ENCODE measurements around the gene SIGLEC12. TPM values are rescaled to one million over a fixed set of nuclear protein-coding genes. Genes with fewer than 3 reads are reported as not detected.

The SIGLEC12 gene
- total and polyA plus RNA-seq, 9 of the 15 experiments (the other 6 are each of a cell fraction or from before 2014, with no cell fraction given): 0.08 to 1.3 (median 0.54) TPM

DNA sequence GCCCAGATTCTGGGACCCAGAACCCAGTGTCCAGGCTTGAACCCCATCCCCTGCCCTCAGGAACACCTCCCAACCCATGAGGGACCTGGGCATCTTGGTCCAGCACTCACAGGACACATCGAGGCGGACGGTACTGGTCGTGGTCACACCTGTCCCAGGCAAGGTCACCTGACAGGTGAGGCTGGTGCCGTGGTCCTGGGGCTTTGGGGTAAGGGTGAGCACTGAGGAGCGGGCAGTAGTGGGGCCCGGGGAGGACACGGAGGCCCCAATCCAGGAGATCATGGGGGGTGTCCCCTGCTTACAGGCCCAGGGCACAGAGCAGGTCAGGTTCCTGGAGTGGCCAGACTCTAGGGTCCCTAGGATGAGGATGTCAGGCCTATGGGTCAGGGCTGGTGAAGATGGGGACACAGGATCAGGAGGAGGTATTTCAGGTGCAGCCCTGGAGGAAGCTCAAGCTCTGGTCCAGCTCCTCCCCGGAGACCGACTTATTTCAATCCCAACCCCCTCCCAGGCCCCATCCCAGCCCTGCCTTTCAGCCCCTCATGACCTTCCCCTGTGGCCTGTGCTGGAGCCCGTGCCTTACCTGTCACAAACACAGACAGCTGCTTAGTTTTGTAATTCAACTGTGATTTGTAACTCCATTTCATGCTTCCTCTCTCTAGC lies 44.1 kb downstream of the SIGLEC12 start:
- peaks cover 13 to 33% of the 10 kb centered on the region in 2 experiments; a peak in 4 of 5 replicates for H3K4me1 ChIP-seq (replicated peaks in 1 of 2; ENCODE audit: control insufficient read depth in 2 of 2, insufficient read depth in 2 of 2, low read length in 2 of 2)
- H3K9ac ChIP-seq (ENCODE audit: insufficient read depth in 1 of 2, low read depth in 2 of 2, low read length in 2 of 2): no peak overlapping the region; a peak in 1 of 4 replicates
- no TSS peak for BruUV-seq (replicated peaks)
- 63% methylated on average over 9 of the region's 11 CpGs for WGBS (ENCODE audit: insufficient coverage, low coverage, missing lambda C conversion rate)
- no peak for TF ChIP-seq ZSCAN32 (CRISPR knock-in tag; IDR thresholded peaks at IDR 0.05)
- TF ChIP-seq MTA3 (IDR thresholded peaks at IDR 0.05; ENCODE audit: borderline replicate concordance): no peak
- TF ChIP-seq, protein P1, sequence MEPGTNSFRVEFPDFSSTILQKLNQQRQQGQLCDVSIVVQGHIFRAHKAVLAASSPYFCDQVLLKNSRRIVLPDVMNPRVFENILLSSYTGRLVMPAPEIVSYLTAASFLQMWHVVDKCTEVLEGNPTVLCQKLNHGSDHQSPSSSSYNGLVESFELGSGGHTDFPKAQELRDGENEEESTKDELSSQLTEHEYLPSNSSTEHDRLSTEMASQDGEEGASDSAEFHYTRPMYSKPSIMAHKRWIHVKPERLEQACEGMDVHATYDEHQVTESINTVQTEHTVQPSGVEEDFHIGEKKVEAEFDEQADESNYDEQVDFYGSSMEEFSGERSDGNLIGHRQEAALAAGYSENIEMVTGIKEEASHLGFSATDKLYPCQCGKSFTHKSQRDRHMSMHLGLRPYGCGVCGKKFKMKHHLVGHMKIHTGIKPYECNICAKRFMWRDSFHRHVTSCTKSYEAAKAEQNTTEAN (CRISPR knock-in tag; IDR thresholded peaks at IDR 0.05): no peak
- TF ChIP-seq ZNF77 (CRISPR knock-in tag; IDR thresholded peaks at IDR 0.05): no peak
- no peak for TF ChIP-seq MEF2A (IDR thresholded peaks at IDR 0.05; ENCODE audit: control insufficient read depth, low read depth, low read length)
- no peak for TF ChIP-seq ZFPM2 (CRISPR knock-in tag; IDR thresholded peaks at IDR 0.05)
- no peak for TF ChIP-seq PTTG1 (tag; IDR thresholded peaks at IDR 0.05; ENCODE audit: low read depth)
- no peak for TF ChIP-seq RCOR1 (IDR thresholded peaks at IDR 0.05; ENCODE audit: borderline replicate concordance in 1 of 2, low read depth in 2 of 2, low read length in 2 of 2)
- DNase-seq (ENCODE audit: extremely low read depth in 1 of 4, low spot score in 3 of 4): no peak
- ATAC-seq: no peak
- H3K79me2 ChIP-seq (ENCODE audit: control insufficient read depth, insufficient read depth, low read length): no peaks in the 10 kb centered on the region
- H2AFZ ChIP-seq (ENCODE audit: low read depth, low read length): no peak overlapping the region
- intact Hi-C loops (cut with micrococcal nuclease) (no loop called here), in situ Hi-C loops (cut with MboI) (no loop called here)
- H4K20me1 ChIP-seq (replicated peaks; ENCODE audit: control insufficient read depth, insufficient read depth, low read length): no peaks in the 10 kb centered on the region
- no peak overlapping the region for H3K27ac ChIP-seq (ENCODE audit: extremely low read depth, low read depth, low read length)
- no peaks in the 10 kb centered on the region for H3K36me3 ChIP-seq (ENCODE audit: control insufficient read depth, insufficient read depth, low read length)
- no peaks in the 10 kb centered on the region for H3K9me3 ChIP-seq (replicated peaks; ENCODE audit: control insufficient read depth, insufficient read depth, low read depth, low read length)
- no peaks in the 10 kb centered on the region for H3K9me1 ChIP-seq (ENCODE audit: control insufficient read depth, insufficient read depth, low read length)
- FAIRE-seq: no peak
- no peaks in the 10 kb centered on the region for H3K27me3 ChIP-seq (ENCODE audit: control insufficient read depth in 2 of 2, insufficient read depth in 2 of 2, low read length in 2 of 2)
- H3K4me2 ChIP-seq (ENCODE audit: insufficient read depth, low read length): no peak overlapping the region
- CTCF ChIA-PET (ENCODE audit: low intra/inter-chr PET ratio): no interaction called here
- POLR2A ChIA-PET: interaction anchor here (0.7 kb wide), 1 partner anchor 29 kb away, joined by 4 read pairs; no protein-coding TSS in a partner anchor
- no peak overlapping the region for H3K4me3 ChIP-seq

Measured in K562 (cell line).